Pancreas (tissue), 10 donors: Measurements from ENCODE around the gene SWT1. TPM values are rescaled to one million over a fixed set of nuclear protein-coding genes. Genes with fewer than 3 reads are reported as not detected.

Experiments used
- ATAC-seq, 4 donors: fragments of 200-7000 bp; cut with Tn5 transposase; one replicate each; pipeline versions ENCODE4 v1.8.0 to v1.9.1; 2020; ENCODE audit warnings: mild to moderate bottlenecking in 4 of 4, moderate library complexity in 4 of 4
- DNase-seq, 6 donors: peaks; one replicate each; pipeline ENCODE4 v3.0.0-alpha.2; 2020
- FAIRE-seq: peaks from 2 replicates; lab custom pipeline; 2012; peaks lifted over from hg19 to GRCh38; lab: Jason Lieb, UNC
- H3K27ac ChIP-seq, 4 donors: fragments of 200-600 bp; sonication (generic); 1 replicate in 3 of 4; 2 replicates in 1 of 4; pipeline versions ENCODE4 v1.5.0 to v1.8.0; 2020
- H3K27me3 ChIP-seq, 4 donors: fragments of 200-600 bp; one replicate each; pipeline ENCODE4 v1.8.0; 2021
- H3K36me3 ChIP-seq, 3 donors: fragments of 200-600 bp; sonication (generic) in 1 of 3; one replicate each; pipeline versions ENCODE4 v1.5.0 to v1.8.0; 2020 to 2021
- H3K4me1 ChIP-seq, 3 donors: fragments of 200-600 bp; one replicate each; pipeline ENCODE4 v1.8.0; 2021
- H3K4me3 ChIP-seq, 4 donors: fragments of 200-600 bp; sonication (generic) in 2 of 4; one replicate each; pipeline versions ENCODE4 v1.5.0 to v1.8.0; 2020 to 2021
- H3K9me3 ChIP-seq, 4 donors: fragments of 200-600 bp; one replicate each; pipeline ENCODE4 v1.8.0; 2021
- WGBS, 2 donors: extraction: QIAGEN DNeasy Blood & Tissue Kit; methylation state at CpG; one replicate each; pipeline ENCODE4 v1.1.7; 2013; 5-methylcytosine and 5-hydroxymethylcytosine counted together
- intact Hi-C, 3 donors: fragments of 100-400 bp; cut with DNase I; formaldehyde crosslinking; loops; one replicate each; pipeline versions ENCODE4 v1.11.1 to v1.14.2; 2022
- polyA plus RNA-seq, 2 donors: library from polyadenylated mRNA; stranded (reverse); fragments of 200-250 nt; gene quantifications; one replicate each; pipeline ENCODE4 v1.2.3, GENCODE V29; 2013
- total RNA-seq, 6 donors: library from RNA; stranded (reverse); fragmentation: NEBNext Ultra II Directional in 4 of 6; extraction: Animal tissue kit (Norgen Biotek cat#: 25700) in 4 of 6; gene quantifications; one replicate each; pipeline versions ENCODE4 v1.2.1 to v1.2.4, GENCODE V29; 2021 to 2023
- TF ChIP-seq, protein P1 (sequence below), 4 donors: fragments of 200-600 bp; sonication (generic) in 3 of 4; IDR thresholded peaks; one replicate each; pipeline versions ENCODE4 v1.5.0 to v1.8.0; 2021; ENCODE audit warnings: antibody characterized with exemption in 4 of 4
- donor health status: healthy with polysubstance abuse.
- donor health status: DM: no; HTN: no; CAD: no; lungs with moderate emphysema.
- donor health status: DM: no; HTN: no; CAD: no.
- donor health status: control.
- donor health status: control.
- donor health status: Bipolar disorder and iron deficiency.
- donor health status: DM: yes; HTN: yes; CAD: no.
- donor health status: DM: no; HTN: no; CAD: no.
- donor health status: DM: no; HTN: no; CAD: no.
- donor health status: DM: yes; HTN: yes; CAD: no.

SWT1 gene
- total and polyA plus RNA-seq, 8 donors = 2.5 to 9.3 (median 8.4) TPM

DNA sequence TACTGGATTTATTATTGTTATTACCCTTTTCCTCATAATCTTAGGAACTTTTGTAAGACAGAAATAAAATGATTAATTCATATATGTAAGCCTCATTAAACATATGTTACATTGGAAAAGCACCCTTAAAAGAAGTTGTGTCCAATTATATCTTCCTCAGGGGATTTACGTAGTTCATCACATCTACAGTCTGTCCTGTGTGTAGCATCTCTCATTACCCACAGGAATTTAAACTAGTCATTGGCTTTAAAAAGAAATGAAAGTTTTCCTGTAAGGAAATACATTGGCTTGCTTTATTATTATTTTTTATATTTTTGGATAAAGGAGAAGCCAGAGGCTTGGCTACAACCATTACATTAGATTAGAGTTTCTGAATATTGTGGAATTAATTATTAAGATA, 56.1 kb downstream of the SWT1 start:
- Histone ChIP-seq H3K27ac (no peak overlapping the region), H3K36me3 (peaks cover 0 to 3% (median 0%) of the 10 kb centered on the region in 3 donors), H3K4me1 (no peaks in the 10 kb centered on the region), H3K27me3 (no peaks in the 10 kb centered on the region), H3K4me3 (no peak overlapping the region), H3K9me3 (no peaks in the 10 kb centered on the region)
- DNase-seq (no peak), FAIRE-seq (no peak), ATAC-seq (no peak)
- WGBS, 2 donors = 94 to 96% methylated on average over 1 of the region's 1 CpG
- intact Hi-C loops = no loop called here
- TF ChIP-seq, protein P1, sequence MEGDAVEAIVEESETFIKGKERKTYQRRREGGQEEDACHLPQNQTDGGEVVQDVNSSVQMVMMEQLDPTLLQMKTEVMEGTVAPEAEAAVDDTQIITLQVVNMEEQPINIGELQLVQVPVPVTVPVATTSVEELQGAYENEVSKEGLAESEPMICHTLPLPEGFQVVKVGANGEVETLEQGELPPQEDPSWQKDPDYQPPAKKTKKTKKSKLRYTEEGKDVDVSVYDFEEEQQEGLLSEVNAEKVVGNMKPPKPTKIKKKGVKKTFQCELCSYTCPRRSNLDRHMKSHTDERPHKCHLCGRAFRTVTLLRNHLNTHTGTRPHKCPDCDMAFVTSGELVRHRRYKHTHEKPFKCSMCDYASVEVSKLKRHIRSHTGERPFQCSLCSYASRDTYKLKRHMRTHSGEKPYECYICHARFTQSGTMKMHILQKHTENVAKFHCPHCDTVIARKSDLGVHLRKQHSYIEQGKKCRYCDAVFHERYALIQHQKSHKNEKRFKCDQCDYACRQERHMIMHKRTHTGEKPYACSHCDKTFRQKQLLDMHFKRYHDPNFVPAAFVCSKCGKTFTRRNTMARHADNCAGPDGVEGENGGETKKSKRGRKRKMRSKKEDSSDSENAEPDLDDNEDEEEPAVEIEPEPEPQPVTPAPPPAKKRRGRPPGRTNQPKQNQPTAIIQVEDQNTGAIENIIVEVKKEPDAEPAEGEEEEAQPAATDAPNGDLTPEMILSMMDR (IDR thresholded peaks at IDR 0.05) = no peak

DNA sequence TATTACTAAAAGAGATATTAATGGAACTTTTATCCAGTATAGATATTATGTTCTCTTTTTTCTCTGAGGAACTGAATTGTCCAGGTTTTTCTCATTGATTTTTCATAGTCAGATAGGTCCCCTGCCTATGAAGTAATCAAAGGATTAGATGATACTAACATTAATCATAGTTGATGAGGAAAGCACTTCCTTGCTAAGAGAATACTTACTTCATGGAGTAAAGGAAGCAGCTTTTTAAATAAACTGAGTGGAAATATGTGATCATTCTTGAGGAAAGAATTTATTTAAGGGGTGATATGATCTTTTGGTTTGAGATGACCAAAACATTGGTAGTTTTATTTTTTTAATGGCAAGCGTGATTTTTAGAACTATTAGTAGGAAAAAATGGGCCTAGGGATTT, 58.9 kb downstream of the SWT1 start:
- Histone ChIP-seq H3K4me3 (no peak overlapping the region), H3K9me3 (no peaks in the 10 kb centered on the region), H3K27ac (no peak overlapping the region), H3K27me3 (no peaks in the 10 kb centered on the region), H3K36me3 (peaks cover 0 to 5% (median 0%) of the 10 kb centered on the region in 3 donors), H3K4me1 (no peaks in the 10 kb centered on the region)
- FAIRE-seq (no peak), DNase-seq (no peak), ATAC-seq (no peak)
- intact Hi-C loops = no loop called here
- 87 to 88% methylated on average over 1 of the region's 1 CpG for WGBS, 2 donors
- TF ChIP-seq, protein P1 (IDR thresholded peaks at IDR 0.05) = no peak

GRCh38 chr1:185224132-185224531, 67.2 kb downstream of the SWT1 start:
- Histone ChIP-seq H3K9me3 (no peaks in the 10 kb centered on the region), H3K4me1 (no peaks in the 10 kb centered on the region), H3K4me3 (no peak overlapping the region), H3K27ac (no peak overlapping the region), H3K27me3 (no peaks in the 10 kb centered on the region), H3K36me3 (peaks cover 0 to 15% (median 3%) of the 10 kb centered on the region in 3 donors)
- ATAC-seq (no peak), FAIRE-seq (no peak), DNase-seq (no peak)
- WGBS, 2 donors = 95 to 100% methylated on average over 1 of the region's 1 CpG
- intact Hi-C loops = no loop called here
- TF ChIP-seq, protein P1 (IDR thresholded peaks at IDR 0.05) = no peak

- intact Hi-C loops = no loop called here
- 86 to 95% methylated on average over 4 of the region's 4 CpGs for WGBS, 2 donors
- no peak for FAIRE-seq
These were observed 70.2 kb downstream of the SWT1 start for GRCh38 chr1:185227161-185227560.

GRCh38 chr1:185228979-185229378, 72.0 kb downstream of the SWT1 start:
- 92 to 94% methylated on average over 4 of the region's 4 CpGs for WGBS, 2 donors
- intact Hi-C loops = no loop called here
- DNase-seq (no peak), ATAC-seq (no peak), FAIRE-seq (no peak)
- Histone ChIP-seq H3K27ac (no peak overlapping the region), H3K4me1 (no peaks in the 10 kb centered on the region), H3K27me3 (no peaks in the 10 kb centered on the region), H3K36me3 (no peaks in the 10 kb centered on the region), H3K4me3 (no peak overlapping the region), H3K9me3 (no peaks in the 10 kb centered on the region)
- TF ChIP-seq, protein P1 (IDR thresholded peaks at IDR 0.05) = no peak

More at GRCh38 chr1:185227161-185227560, 70.2 kb downstream of the SWT1 start:
- TF ChIP-seq, protein P1 (IDR thresholded peaks at IDR 0.05) = no peak
- peaks cover 0 to 11% (median 0%) of the 10 kb centered on the region in 3 donors for H3K36me3 ChIP-seq
- no peak overlapping the region for H3K4me3 ChIP-seq
- no peak for ATAC-seq
- no peaks in the 10 kb centered on the region for H3K27me3 ChIP-seq
- no peak for DNase-seq
- H3K9me3 ChIP-seq = no peaks in the 10 kb centered on the region
- H3K4me1 ChIP-seq = no peaks in the 10 kb centered on the region
- H3K27ac ChIP-seq = no peak overlapping the region
